ENCODE results near the gene KEL. TPM values are rescaled to one million over a fixed set of nuclear protein-coding genes. Genes with fewer than 3 reads are reported as not detected.
A peak's percentile ranks its signal among the peaks of the same experiment; 100 is the strongest.

KEL gene
- total and polyA plus RNA-seq, 8 donors = 0.23 to 3.1 (median 0.31) TPM; not detected in 3

- H3K36me3 ChIP-seq = no peaks in the 10 kb centered on the region
- intact Hi-C loops (cut with DNase I) = no loop called here
- H3K4me3 ChIP-seq = no peak overlapping the region
- H3K4me1 ChIP-seq = peaks cover 4 to 10% (median 9%) of the 10 kb centered on the region in 3 donors
- DNase-seq (no peak), ATAC-seq (peak; percentile 69 to 78 (median 74)), FAIRE-seq (no peak)
- 10 to 14% methylated on average over 2 of the region's 2 CpGs for WGBS, 2 donors
- peak overlapping the region; percentile 49 to 83 (median 76) for H3K27ac ChIP-seq
- no peaks in the 10 kb centered on the region for H3K27me3 ChIP-seq
- TF ChIP-seq, protein P1, sequence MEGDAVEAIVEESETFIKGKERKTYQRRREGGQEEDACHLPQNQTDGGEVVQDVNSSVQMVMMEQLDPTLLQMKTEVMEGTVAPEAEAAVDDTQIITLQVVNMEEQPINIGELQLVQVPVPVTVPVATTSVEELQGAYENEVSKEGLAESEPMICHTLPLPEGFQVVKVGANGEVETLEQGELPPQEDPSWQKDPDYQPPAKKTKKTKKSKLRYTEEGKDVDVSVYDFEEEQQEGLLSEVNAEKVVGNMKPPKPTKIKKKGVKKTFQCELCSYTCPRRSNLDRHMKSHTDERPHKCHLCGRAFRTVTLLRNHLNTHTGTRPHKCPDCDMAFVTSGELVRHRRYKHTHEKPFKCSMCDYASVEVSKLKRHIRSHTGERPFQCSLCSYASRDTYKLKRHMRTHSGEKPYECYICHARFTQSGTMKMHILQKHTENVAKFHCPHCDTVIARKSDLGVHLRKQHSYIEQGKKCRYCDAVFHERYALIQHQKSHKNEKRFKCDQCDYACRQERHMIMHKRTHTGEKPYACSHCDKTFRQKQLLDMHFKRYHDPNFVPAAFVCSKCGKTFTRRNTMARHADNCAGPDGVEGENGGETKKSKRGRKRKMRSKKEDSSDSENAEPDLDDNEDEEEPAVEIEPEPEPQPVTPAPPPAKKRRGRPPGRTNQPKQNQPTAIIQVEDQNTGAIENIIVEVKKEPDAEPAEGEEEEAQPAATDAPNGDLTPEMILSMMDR (IDR thresholded peaks at IDR 0.05) = no peak
- H3K9me3 ChIP-seq = no peaks in the 10 kb centered on the region
Measured at GRCh38 chr7:142910031-142910433, 52.1 kb downstream of the KEL start.

- 39 to 40% methylated on average over 21 of the region's 21 CpGs for WGBS, 2 donors
- intact Hi-C loops (cut with DNase I) = no loop called here
- peaks cover 4 to 10% (median 9%) of the 10 kb centered on the region in 3 donors for H3K4me1 ChIP-seq
- H3K36me3 ChIP-seq = no peaks in the 10 kb centered on the region
- peak overlapping the region; percentile 74 to 83 (median 80) for H3K27ac ChIP-seq
- no peak overlapping the region for H3K4me3 ChIP-seq
- DNase-seq (peak in 3 of 6 donors; percentile 42 to 49 (median 44)), FAIRE-seq (no peak), ATAC-seq (peak; percentile 74 to 88 (median 80))
- no peaks in the 10 kb centered on the region for H3K27me3 ChIP-seq
- no peaks in the 10 kb centered on the region for H3K9me3 ChIP-seq
- TF ChIP-seq, protein P1 (IDR thresholded peaks at IDR 0.05) = peak in 2 of 4 donors; percentile 15 to 23
Measured at GRCh38 chr7:142908921-142909890, 53.0 kb downstream of the KEL start.

- no peak for DNase-seq
- TF ChIP-seq, protein P1 (IDR thresholded peaks at IDR 0.05) = no peak
- no peaks in the 10 kb centered on the region for H3K27me3 ChIP-seq
- H3K27ac ChIP-seq = peak overlapping the region; percentile 61 to 83 (median 80)
- intact Hi-C loops (cut with DNase I) = no loop called here
- no peaks in the 10 kb centered on the region for H3K9me3 ChIP-seq
- FAIRE-seq = no peak
- no peak overlapping the region for H3K4me3 ChIP-seq
- no peak for ATAC-seq
- H3K36me3 ChIP-seq = no peaks in the 10 kb centered on the region
- peaks cover 4 to 10% (median 9%) of the 10 kb centered on the region in 3 donors for H3K4me1 ChIP-seq
- 59 to 68% methylated on average over 11 of the region's 11 CpGs for WGBS, 2 donors
Measured at GRCh38 chr7:142908290-142908689, 53.9 kb downstream of the KEL start.

DNA sequence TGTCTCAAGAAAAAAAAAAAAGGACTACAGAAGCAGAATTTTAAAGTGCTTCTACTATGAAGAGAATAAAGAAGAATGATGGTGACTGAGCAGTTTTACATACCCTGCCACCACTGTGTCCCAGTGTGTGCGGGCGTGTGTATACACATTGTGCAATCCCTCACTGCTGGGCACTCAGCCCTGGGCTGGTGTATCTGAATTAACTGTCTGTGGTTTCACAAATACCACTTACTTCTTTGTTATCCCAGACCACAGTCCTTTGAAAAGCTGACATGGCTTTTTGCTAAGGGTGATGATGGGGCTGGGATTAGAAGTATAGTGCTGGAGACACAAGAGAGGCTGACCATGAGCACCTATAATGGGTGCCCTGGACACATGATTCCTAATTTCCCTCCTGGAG lies 55.5 kb downstream of the KEL start:
- 92 to 94% methylated on average over 2 of the region's 2 CpGs for WGBS, 2 donors
- no peak for ATAC-seq
- Histone ChIP-seq H3K9me3 (no peaks in the 10 kb centered on the region), H3K27me3 (no peaks in the 10 kb centered on the region), H3K4me1 (peaks cover 4 to 10% (median 9%) of the 10 kb centered on the region in 3 donors), H3K36me3 (no peaks in the 10 kb centered on the region), H3K27ac (no peak overlapping the region), H3K4me3 (no peak overlapping the region)
- intact Hi-C loops (cut with DNase I) = no loop called here
- FAIRE-seq = no peak
- TF ChIP-seq, protein P1 (IDR thresholded peaks at IDR 0.05) = no peak
- no peak for DNase-seq

Data from pancreas (tissue), 10 donors.